GM12873 (cell line): ENCODE results near the gene CIDEB.

Experiments used
- CTCF ChIP-seq: IDR thresholded peaks from 2 replicates; pipeline ENCODE4 v1.5.1; 2012; ENCODE audit warnings: low read depth, mild to moderate bottlenecking, moderate library complexity, low read length, control low read depth; ENCODE audit not compliant: insufficient read depth; ENCODE audit errors: missing control alignments

The CIDEB gene

DNA sequence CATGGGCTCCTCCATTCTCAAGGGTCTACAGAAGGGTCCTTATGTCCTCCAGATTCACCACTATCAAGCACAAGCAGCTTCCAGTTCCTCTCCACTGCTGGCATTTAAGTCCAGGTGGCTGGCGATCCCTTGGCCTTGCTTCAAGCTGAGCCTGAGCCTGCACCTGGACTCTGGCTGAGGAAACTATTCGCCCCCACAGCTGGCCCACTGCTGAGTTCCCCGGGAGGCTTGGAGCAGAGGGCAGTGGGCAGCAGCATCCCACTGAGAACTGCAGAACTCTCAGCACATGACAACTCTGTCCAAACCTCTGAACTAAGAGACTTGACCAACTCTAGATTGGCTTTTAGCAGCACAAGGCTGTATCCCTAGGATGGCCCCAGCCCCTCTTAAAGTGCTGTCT is 25.0 kb downstream of the CIDEB start:
- TF ChIP-seq CTCF = no peak

DNA sequence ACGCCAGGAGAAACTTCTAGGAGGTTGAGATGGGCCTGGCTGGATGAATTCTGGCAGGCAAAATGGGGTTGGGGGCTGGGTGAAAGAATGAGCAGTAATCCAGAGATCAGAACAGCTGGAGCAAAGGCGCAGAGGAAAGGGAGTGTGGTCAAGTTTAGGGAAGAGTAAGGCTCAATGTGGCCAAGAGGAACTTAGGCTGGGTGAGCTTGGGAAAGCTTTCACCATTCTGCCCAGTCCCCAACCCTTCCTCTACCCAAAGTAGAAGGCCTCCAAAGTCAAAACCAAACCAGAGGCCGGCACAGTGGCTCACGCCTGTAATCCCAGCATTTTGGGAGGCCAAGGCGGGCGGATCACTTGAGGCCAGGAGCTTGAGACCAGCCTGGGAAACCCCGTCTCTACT is 26.1 kb downstream of the CIDEB start:
- TF ChIP-seq CTCF = no peak

DNA sequence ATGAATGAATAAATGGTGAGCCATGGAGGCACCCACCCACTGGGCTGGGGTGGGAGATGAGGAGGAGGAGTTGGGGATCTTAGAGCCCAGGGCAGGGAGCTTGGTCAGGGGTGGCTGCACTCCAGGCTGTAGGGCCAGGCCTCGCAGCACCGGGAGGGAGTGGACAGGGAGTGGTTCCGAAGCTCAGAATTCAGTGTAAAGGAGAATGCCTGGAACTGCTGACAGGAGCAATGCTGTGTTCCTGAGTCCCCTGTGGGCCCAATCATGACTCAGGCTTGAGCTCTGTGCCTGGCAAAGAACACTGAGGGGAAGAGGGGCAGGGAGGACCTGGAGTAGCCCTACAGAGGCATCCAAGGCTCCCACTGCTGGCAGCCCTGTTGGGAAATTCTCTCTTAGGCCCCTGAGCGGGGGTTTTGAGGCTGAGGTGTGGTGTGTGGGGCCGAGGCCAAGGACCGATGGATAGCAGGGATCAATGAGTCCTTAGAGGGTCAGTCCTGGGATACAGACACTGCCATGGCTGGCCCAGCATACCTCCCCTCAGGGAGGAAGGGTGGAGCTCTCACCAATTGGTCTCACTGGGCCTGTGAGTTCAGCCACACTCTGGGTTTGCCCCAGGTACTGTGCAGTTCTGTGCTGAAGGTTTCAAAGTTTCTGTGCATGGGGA is 26.8 kb downstream of the CIDEB start:
- TF ChIP-seq CTCF = no peak

- peak; percentile 52 for TF ChIP-seq CTCF
Observed at GRCh38 chr14:24279301-24280186, 28.2 kb downstream of the CIDEB start.

GRCh38 chr14:24278424-24278823 is 29.4 kb downstream of the CIDEB start:
- TF ChIP-seq CTCF = no peak

- TF ChIP-seq CTCF = no peak
Observed at GRCh38 chr14:24277606-24278321, 30.0 kb downstream of the CIDEB start.

GRCh38 chr14:24277071-24277470 is 30.7 kb downstream of the CIDEB start:
- TF ChIP-seq CTCF = no peak
